Panc1 (cell line): ENCODE results near the gene TMEM81. TPM values are rescaled to one million over a fixed set of nuclear protein-coding genes. Genes with fewer than 3 reads are reported as not detected.

Experiments
- ATAC-seq: fragments of 200-7000 bp; cut with Tn5 transposase; 2 replicates; pipeline ENCODE4 v1.9.1; 2020; ENCODE audit warnings: mild to moderate bottlenecking, moderate library complexity
- BruUV-seq: library from RNA; stranded (reverse); fragments of 400-500 nt; replicated peaks from 2 replicates; lab custom pipeline; 2021; lab: Mats Ljungman, UMichigan
- CTCF ChIA-PET: fragments of 300-600 bp; sonication (Branson Sonifier 250); formaldehyde crosslinking; loops from one replicate; lab custom pipeline; 2022; ENCODE audit warnings: antibody characterized with exemption; lab: Charles Lee
- POLR2A ChIA-PET: fragments of 300-600 bp; sonication (Branson Sonifier 250); formaldehyde crosslinking; loops from one replicate; lab custom pipeline; 2022; ENCODE audit warnings: antibody characterized with exemption; lab: Charles Lee
- DNase-seq: peaks from one replicate; pipeline ENCODE4 v3.0.0-alpha.2; 2010; ENCODE audit warnings: low read depth, low spot score
- H3K27ac ChIP-seq: 2 replicates; pipeline ENCODE4 v1.5.1; 2011; ENCODE audit warnings: mild to moderate bottlenecking, low read length, inconsistent platforms
- H3K27me3 ChIP-seq: fragments of 200-500 bp; sonication (Bioruptor generic); 2 replicates; pipeline ENCODE4 v1.6.0; 2014; ENCODE audit warnings: low read length, inconsistent platforms; ENCODE audit not compliant: control insufficient read depth, insufficient read depth
- H3K36me3 ChIP-seq: fragments of 200-500 bp; sonication (Bioruptor generic); 2 replicates; pipeline ENCODE4 v1.5.1; 2014; ENCODE audit warnings: inconsistent platforms, mild to moderate bottlenecking, low read length, moderate library complexity; ENCODE audit not compliant: control insufficient read depth, insufficient read depth
- H3K4me1 ChIP-seq: 2 replicates; pipeline ENCODE4 v1.5.1; 2011; ENCODE audit warnings: inconsistent platforms, mild to moderate bottlenecking, low read length, moderate library complexity; ENCODE audit not compliant: control insufficient read depth, insufficient read depth
- H3K4me3 ChIP-seq, 2 experiments: 2 replicates each; pipeline ENCODE4 v1.5.1; 2011 to 2012; ENCODE audit warnings: low read depth in 2 of 2, low read length in 2 of 2, mild to moderate bottlenecking in 2 of 2, inconsistent platforms in 1 of 2, moderate library complexity in 1 of 2
- H3K9me3 ChIP-seq: fragments of 200-500 bp; sonication (Bioruptor generic); 2 replicates; pipeline ENCODE4 v1.5.1; 2014; ENCODE audit warnings: low read depth, mild to moderate bottlenecking, inconsistent platforms, low read length, moderate library complexity; ENCODE audit not compliant: control insufficient read depth, insufficient read depth
- POLR2AphosphoS5 ChIP-seq: IDR thresholded peaks from 2 replicates; pipeline ENCODE4 v1.6.1; 2012; ENCODE audit warnings: mild to moderate bottlenecking, low read depth, low read length, moderate library complexity
- SIN3A ChIP-seq: IDR thresholded peaks from 2 replicates; pipeline ENCODE4 v1.6.1; 2012; ENCODE audit warnings: low read depth, mild to moderate bottlenecking, low read length, moderate library complexity, borderline replicate concordance; ENCODE audit not compliant: insufficient read depth
- TCF7L2 ChIP-seq: IDR thresholded peaks from 2 replicates; pipeline ENCODE4 v1.6.1; 2011; ENCODE audit warnings: mild to moderate bottlenecking, low read depth, low read length, inconsistent platforms
- in situ Hi-C: cut with HindIII; loops from 2 replicates; pipeline ENCODE4 v1.10.0; 2016; ENCODE audit warnings: low sequenced_read_pairs, low pct_unique_long_range_greater_than_20kb
- intact Hi-C: fragments of 100-400 bp; cut with micrococcal nuclease; formaldehyde crosslinking; loops from one replicate; pipeline ENCODE4 v1.10.0; 2022; ENCODE audit not compliant: unreplicated experiment
- total RNA-seq: library from RNA; stranded (reverse); gene quantifications from one replicate; pipeline ENCODE4 v1.2.1, GENCODE V29; 2021; ENCODE audit not compliant: unreplicated experiment
- TF ChIP-seq, protein P1 (sequence below): fragments of 450-650 bp; IDR thresholded peaks from 2 replicates; pipeline ENCODE4 v1.5.1; 2017; ENCODE audit warnings: mild to moderate bottlenecking
- TF ChIP-seq, protein P2 (sequence below), 2 experiments: IDR thresholded peaks; 2 replicates each; pipeline ENCODE4 v1.6.1; 2011 to 2012; ENCODE audit warnings: low read depth in 2 of 2, control low read depth in 1 of 2, low read length in 1 of 2, mild to moderate bottlenecking in 1 of 2, moderate library complexity in 1 of 2; ENCODE audit not compliant: insufficient read depth in 1 of 2

TMEM81 gene
- total RNA-seq, 1 experiment from 2014 or later = 4.0 TPM

DNA sequence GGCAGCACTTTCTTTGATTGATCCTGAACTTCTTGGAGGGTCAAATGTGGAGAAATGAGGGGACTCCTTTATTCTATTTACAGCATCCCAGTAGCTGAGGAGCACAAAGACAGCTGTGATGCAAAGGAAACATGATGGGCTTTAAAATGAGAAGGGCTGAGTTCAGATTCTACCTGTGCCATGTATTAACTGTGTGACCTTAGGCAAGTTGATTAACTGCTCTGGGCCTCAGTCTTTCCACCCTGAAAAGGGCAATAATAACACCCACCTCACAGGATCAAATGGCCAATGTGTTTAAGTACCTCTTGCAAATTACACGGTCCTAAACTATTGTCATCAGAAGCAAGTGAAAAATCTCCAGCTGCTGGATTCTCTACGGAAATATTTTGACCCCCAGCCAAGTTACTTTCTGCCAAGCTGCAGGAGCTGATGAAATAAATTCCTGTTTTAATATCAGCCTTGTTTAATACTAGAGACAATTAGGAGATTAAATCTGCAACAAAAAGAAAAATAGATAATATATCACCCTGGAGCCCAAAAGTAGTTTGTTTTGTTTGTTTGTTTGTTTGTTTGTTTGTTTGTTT, 15.7 kb downstream of the TMEM81 start:
- intact Hi-C loops = loop anchor here (5.0 to 10.0 kb wide), 2 partner anchors 189 to 264 kb away; no protein-coding TSS in a partner anchor
- TF ChIP-seq, protein P1, sequence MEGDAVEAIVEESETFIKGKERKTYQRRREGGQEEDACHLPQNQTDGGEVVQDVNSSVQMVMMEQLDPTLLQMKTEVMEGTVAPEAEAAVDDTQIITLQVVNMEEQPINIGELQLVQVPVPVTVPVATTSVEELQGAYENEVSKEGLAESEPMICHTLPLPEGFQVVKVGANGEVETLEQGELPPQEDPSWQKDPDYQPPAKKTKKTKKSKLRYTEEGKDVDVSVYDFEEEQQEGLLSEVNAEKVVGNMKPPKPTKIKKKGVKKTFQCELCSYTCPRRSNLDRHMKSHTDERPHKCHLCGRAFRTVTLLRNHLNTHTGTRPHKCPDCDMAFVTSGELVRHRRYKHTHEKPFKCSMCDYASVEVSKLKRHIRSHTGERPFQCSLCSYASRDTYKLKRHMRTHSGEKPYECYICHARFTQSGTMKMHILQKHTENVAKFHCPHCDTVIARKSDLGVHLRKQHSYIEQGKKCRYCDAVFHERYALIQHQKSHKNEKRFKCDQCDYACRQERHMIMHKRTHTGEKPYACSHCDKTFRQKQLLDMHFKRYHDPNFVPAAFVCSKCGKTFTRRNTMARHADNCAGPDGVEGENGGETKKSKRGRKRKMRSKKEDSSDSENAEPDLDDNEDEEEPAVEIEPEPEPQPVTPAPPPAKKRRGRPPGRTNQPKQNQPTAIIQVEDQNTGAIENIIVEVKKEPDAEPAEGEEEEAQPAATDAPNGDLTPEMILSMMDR = no peak
- no peak for TF ChIP-seq TCF7L2
- TF ChIP-seq POLR2AphosphoS5 = no peak
- CTCF ChIA-PET = no interaction called here
- BruUV-seq = no TSS peak
- H3K27me3 ChIP-seq = no peaks in the 10 kb centered on the region
- H3K36me3 ChIP-seq = no peaks in the 10 kb centered on the region
- DNase-seq (no peak), ATAC-seq (no peak)
- POLR2A ChIA-PET = no interaction called here
- H3K9me3 ChIP-seq = no peaks in the 10 kb centered on the region
- no peak overlapping the region for H3K27ac ChIP-seq
- no peaks in the 10 kb centered on the region; the same call in 1 of the 2 replicates for H3K4me1 ChIP-seq
- in situ Hi-C loops = no loop called here
- no peak overlapping the region for H3K4me3 ChIP-seq

DNA sequence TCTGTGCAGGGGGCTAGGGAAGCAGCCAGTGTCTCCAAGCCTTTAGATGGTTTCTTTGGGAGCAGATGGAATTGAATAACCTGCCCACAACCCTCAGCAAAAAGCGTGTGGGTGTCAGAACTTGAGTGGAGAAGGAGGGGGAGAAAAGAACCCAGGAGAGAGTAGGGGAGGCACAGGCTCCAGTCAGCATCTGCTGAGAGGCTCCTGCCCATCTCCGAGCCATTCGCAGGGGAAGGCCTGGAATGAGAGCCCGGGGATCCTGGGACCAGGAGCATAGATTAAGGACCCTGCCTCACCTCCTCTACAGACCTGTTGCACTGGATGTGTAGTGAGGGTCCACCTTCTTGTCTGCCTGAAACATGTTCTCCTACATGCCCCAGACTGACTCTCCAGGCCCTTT, 16.3 kb downstream of the TMEM81 start:
- TF ChIP-seq, protein P2, sequence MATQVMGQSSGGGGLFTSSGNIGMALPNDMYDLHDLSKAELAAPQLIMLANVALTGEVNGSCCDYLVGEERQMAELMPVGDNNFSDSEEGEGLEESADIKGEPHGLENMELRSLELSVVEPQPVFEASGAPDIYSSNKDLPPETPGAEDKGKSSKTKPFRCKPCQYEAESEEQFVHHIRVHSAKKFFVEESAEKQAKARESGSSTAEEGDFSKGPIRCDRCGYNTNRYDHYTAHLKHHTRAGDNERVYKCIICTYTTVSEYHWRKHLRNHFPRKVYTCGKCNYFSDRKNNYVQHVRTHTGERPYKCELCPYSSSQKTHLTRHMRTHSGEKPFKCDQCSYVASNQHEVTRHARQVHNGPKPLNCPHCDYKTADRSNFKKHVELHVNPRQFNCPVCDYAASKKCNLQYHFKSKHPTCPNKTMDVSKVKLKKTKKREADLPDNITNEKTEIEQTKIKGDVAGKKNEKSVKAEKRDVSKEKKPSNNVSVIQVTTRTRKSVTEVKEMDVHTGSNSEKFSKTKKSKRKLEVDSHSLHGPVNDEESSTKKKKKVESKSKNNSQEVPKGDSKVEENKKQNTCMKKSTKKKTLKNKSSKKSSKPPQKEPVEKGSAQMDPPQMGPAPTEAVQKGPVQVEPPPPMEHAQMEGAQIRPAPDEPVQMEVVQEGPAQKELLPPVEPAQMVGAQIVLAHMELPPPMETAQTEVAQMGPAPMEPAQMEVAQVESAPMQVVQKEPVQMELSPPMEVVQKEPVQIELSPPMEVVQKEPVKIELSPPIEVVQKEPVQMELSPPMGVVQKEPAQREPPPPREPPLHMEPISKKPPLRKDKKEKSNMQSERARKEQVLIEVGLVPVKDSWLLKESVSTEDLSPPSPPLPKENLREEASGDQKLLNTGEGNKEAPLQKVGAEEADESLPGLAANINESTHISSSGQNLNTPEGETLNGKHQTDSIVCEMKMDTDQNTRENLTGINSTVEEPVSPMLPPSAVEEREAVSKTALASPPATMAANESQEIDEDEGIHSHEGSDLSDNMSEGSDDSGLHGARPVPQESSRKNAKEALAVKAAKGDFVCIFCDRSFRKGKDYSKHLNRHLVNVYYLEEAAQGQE (IDR thresholded peaks at IDR 0.05; ENCODE audit: insufficient read depth in 1 of 2, low read depth in 2 of 2, low read length in 1 of 2) = no peak
- TF ChIP-seq, protein P1 = no peak
- TF ChIP-seq TCF7L2 = no peak
- no peak for TF ChIP-seq POLR2AphosphoS5
- no peak for TF ChIP-seq SIN3A
- ATAC-seq = no peak
- H3K4me3 ChIP-seq = no peak overlapping the region
- BruUV-seq = no TSS peak
- no peak for DNase-seq
- intact Hi-C loops = loop anchor here (5.0 to 10.0 kb wide), 2 partner anchors 189 to 263 kb away; no protein-coding TSS in a partner anchor
- H3K36me3 ChIP-seq = no peaks in the 10 kb centered on the region
- H3K9me3 ChIP-seq = no peaks in the 10 kb centered on the region
- ChIA-PET CTCF (no interaction called here), POLR2A (no interaction called here)
- in situ Hi-C loops = no loop called here
- H3K4me1 ChIP-seq = no peaks in the 10 kb centered on the region; the same call in 1 of the 2 replicates
- no peaks in the 10 kb centered on the region for H3K27me3 ChIP-seq
- H3K27ac ChIP-seq = no peak overlapping the region
